ENCODE measurements around the gene FIP1L1.

GRCh38 chr4:53436251-53436650 lies 58.8 kb downstream of the FIP1L1 start:
- no peak for TF ChIP-seq CTCF (conservative IDR thresholded peaks at IDR 0.05)
- TF ChIP-seq EZH2 (IDR thresholded peaks at IDR 0.05; ENCODE audit: low read depth) = no peak
